Nephron (organoid): ENCODE measurements around the gene PTPRN2.

Experiments
- H3K27ac Mint-ChIP-seq, 3 experiments: 2 replicates each; pipeline ENCODE4 v1.8.0; 2020; ENCODE audit warnings: mixed read lengths in 3 of 3, mild to moderate bottlenecking in 2 of 3, moderate library complexity in 1 of 3
- H3K27me3 Mint-ChIP-seq: 2 replicates; pipeline ENCODE4 v1.8.0; 2021; ENCODE audit warnings: low read depth, mild to moderate bottlenecking, moderate library complexity, mixed read lengths
- H3K36me3 Mint-ChIP-seq: 2 replicates; pipeline ENCODE4 v1.8.0; 2020; ENCODE audit warnings: low read depth, mixed read lengths
- H3K4me1 Mint-ChIP-seq: 2 replicates; pipeline ENCODE4 v1.8.0; 2020; ENCODE audit warnings: mixed read lengths
- H3K4me3 Mint-ChIP-seq, 3 experiments: 2 replicates each; pipeline ENCODE4 v1.8.0; 2020; ENCODE audit warnings: mild to moderate bottlenecking in 3 of 3, mixed read lengths in 3 of 3, moderate library complexity in 2 of 3
- H3K9me3 Mint-ChIP-seq: 2 replicates; pipeline ENCODE4 v1.8.0; 2020; ENCODE audit warnings: mixed read lengths
- CTCF ChIP-seq, 3 experiments: fragments of 200-600 bp; sonication (generic); IDR thresholded peaks; one replicate each; pipeline ENCODE4 v1.5.0; 2021; ENCODE audit warnings: antibody characterized with exemption in 3 of 3; ENCODE audit not compliant: unreplicated experiment in 3 of 3

PTPRN2 gene

GRCh38 chr7:157770716-157771320, 816.8 kb downstream of the PTPRN2 start:
- Mint-ChIP-seq H3K9me3 (peaks cover 19% of the 10 kb centered on the region), H3K27me3 (peaks cover 40% of the 10 kb centered on the region), H3K27ac (no peak overlapping the region), H3K4me1 (no peaks in the 10 kb centered on the region), H3K4me3 (no peak overlapping the region), H3K36me3 (peaks cover 7% of the 10 kb centered on the region)
- TF ChIP-seq CTCF (IDR thresholded peaks at IDR 0.05; ENCODE audit: unreplicated experiment in 3 of 3), result no peak

DNA sequence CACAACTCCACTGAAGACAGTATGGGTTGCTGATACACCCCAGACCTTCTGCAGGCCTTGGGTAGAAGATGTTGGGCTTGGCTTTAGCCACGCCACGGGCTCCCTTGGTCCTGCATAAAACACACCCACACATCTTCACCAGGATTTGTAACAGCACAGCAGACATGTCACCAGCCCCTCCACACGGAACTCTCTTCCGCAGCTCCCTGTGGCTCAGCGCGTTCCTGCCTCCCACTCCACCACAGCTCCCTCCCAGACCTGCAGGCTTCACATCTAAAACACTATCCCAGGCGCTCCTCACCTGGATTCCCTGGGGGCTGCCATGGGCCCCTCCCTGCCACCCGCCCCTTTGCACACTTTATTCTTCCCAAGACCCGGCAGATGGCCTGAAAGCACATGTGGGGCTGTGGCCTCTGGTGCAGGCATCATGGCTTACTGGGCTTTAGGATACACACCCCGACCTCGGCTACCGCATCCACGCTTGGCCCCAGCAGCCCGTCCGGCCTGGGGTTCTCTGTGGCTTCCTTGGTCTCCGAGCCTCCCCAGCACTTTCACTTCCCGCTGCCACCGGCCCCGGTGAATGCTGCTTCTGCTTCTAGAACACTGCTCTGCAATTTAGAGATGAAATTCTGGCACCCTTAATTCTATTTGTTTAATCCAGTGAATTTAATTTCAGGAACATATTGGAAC, 818.0 kb downstream of the PTPRN2 start:
- Mint-ChIP-seq H3K9me3 (peaks cover 31% of the 10 kb centered on the region), H3K4me1 (no peaks in the 10 kb centered on the region), H3K4me3 (no peak overlapping the region), H3K27me3 (peaks cover 36% of the 10 kb centered on the region), H3K36me3 (peaks cover 7% of the 10 kb centered on the region), H3K27ac (no peak overlapping the region)
- no peak for TF ChIP-seq CTCF (IDR thresholded peaks at IDR 0.05; ENCODE audit: unreplicated experiment in 3 of 3)

DNA sequence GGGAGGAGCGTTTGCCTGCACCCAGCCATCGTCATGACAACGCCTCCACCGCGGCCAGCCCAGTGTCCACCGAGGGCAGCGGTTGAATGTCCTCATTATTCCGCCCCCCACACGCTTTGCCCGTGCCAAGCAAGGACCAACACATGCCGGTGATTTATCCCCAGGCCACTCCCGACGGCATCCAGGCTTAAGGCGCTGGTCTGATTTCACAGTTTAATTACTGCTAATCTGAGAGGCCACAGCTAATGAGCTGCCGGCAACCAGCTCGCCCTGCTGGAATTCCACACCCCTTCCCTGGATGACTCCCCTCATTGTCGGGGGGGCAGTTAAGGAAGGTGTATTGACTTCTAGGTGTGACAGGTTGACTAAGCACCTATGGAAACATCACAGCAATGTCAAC, 818.5 kb downstream of the PTPRN2 start:
- Mint-ChIP-seq H3K27ac (no peak overlapping the region), H3K4me1 (no peaks in the 10 kb centered on the region), H3K9me3 (peaks cover 35% of the 10 kb centered on the region), H3K36me3 (peaks cover 7% of the 10 kb centered on the region), H3K4me3 (no peak overlapping the region), H3K27me3 (peaks cover 37% of the 10 kb centered on the region)
- TF ChIP-seq CTCF (IDR thresholded peaks at IDR 0.05; ENCODE audit: unreplicated experiment in 3 of 3), result no peak

GRCh38 chr7:157768198-157768597, 819.4 kb downstream of the PTPRN2 start:
- Mint-ChIP-seq H3K4me1 (no peaks in the 10 kb centered on the region), H3K4me3 (no peak overlapping the region)

DNA sequence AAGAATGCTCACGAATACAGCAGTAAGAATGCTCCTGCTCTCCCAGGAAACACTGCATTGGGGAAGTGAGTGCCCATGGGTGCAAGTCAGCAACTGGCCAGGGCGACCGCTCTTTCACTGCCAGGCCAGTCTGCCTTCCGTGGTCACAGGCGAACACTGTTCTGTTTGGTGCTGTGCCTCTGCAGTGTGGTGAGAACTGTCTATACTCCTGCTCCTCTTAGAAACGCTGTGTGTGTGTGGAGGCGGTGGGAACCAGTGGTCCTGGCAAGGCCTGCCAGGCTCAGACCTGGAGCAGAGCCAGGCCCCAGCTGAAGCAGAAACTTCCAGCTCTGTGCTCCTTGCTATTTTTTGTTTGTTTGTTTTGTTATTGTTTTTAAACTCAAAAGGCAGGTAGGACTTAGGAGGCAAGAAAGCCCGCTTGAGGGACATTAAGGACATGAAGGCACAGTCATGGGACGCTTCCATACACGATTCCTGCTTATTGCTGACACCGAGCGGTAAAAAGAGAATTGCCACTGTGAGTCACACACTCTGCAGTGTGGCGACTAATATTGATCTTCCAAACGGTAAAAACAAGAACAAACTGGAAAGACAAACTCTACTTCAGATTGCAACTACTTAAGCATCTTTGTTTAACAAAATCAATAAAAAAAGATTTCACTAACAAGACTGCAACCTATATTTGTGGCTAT, 820.0 kb downstream of the PTPRN2 start:
- peaks cover 32% of the 10 kb centered on the region for H3K27me3 Mint-ChIP-seq
- H3K9me3 Mint-ChIP-seq, result peaks cover 38% of the 10 kb centered on the region
- no peaks in the 10 kb centered on the region for H3K4me1 Mint-ChIP-seq
- no peak overlapping the region for H3K27ac Mint-ChIP-seq
- no peak for TF ChIP-seq CTCF (IDR thresholded peaks at IDR 0.05; ENCODE audit: unreplicated experiment in 3 of 3)
- H3K4me3 Mint-ChIP-seq, result no peak overlapping the region
- peaks cover 7% of the 10 kb centered on the region for H3K36me3 Mint-ChIP-seq

More at GRCh38 chr7:157768198-157768597, 819.4 kb downstream of the PTPRN2 start:
- Mint-ChIP-seq H3K27ac (no peak overlapping the region), H3K36me3 (peaks cover 7% of the 10 kb centered on the region), H3K9me3 (peaks cover 38% of the 10 kb centered on the region), H3K27me3 (peaks cover 35% of the 10 kb centered on the region)
- TF ChIP-seq CTCF (IDR thresholded peaks at IDR 0.05; ENCODE audit: unreplicated experiment in 3 of 3), result no peak
